DMS114 treated with DMSO at 0.1 percent for 48 hours (cell line): ENCODE measurements around the gene CES3.

Experiments
- DNase-seq: peaks from one replicate; lab custom pipeline; 2025; ENCODE audit not compliant: unreplicated experiment; lab: John Stamatoyannopoulos, UW

Gene CES3, protein sequence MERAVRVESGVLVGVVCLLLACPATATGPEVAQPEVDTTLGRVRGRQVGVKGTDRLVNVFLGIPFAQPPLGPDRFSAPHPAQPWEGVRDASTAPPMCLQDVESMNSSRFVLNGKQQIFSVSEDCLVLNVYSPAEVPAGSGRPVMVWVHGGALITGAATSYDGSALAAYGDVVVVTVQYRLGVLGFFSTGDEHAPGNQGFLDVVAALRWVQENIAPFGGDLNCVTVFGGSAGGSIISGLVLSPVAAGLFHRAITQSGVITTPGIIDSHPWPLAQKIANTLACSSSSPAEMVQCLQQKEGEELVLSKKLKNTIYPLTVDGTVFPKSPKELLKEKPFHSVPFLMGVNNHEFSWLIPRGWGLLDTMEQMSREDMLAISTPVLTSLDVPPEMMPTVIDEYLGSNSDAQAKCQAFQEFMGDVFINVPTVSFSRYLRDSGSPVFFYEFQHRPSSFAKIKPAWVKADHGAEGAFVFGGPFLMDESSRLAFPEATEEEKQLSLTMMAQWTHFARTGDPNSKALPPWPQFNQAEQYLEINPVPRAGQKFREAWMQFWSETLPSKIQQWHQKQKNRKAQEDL

GRCh38 chr16:66961065-66961744 lies at the start of gene CES3:
Gene CES3 (plus strand): TSS chr16:66961266. CDS start chr16:66961308, 42 bp downstream.
- DNase-seq: peak; percentile 50

GRCh38 chr16:66911801-66912200 lies 49.3 kb upstream of the CES3 start:
- DNase-seq: no peak

DNA sequence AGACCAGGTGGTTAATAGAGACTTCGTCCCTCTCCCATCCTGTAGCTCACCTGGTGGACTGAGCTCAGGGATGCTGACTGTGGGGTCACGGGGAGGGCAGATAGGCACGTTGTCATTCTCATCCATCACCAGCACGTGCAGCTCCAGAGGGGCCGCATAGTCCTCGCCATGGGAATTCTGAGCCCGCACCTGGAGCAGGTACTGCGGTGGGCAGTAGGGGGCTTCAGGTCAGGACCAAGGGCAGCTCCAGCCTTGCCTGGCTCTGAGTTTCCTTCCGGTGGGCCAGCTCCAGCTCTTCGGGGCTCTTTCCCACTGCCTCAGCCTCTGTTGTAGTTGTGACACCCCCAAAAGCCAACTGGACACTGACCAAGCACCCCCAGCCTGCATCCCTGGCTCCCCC lies 48.0 kb upstream of the CES3 start:
- DNase-seq: no peak

GRCh38 chr16:66913711-66914110 lies 47.4 kb upstream of the CES3 start:
- no peak for DNase-seq

DNA sequence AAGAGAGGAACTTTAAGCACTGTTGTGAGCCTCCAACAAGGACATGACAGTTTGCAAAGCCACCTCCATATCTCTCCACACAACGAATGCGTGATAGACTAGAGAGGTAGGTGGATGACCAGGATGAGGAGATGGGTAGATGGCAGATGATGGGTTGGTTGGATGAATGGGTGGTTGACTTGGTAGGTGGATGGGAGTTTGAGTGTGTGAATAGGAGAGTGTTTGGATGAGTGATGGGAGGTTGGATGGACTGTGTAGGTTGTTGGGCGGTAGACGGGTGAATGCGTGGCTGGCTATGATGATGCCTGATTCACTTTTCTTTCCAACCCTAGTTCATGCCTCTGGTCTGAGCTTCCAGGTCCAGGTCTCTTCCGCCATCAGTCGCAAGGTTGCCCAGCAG lies 46.5 kb upstream of the CES3 start:
- DNase-seq: no peak

GRCh38 chr16:66915041-66915440 lies 46.0 kb upstream of the CES3 start:
- DNase-seq: no peak

DNA sequence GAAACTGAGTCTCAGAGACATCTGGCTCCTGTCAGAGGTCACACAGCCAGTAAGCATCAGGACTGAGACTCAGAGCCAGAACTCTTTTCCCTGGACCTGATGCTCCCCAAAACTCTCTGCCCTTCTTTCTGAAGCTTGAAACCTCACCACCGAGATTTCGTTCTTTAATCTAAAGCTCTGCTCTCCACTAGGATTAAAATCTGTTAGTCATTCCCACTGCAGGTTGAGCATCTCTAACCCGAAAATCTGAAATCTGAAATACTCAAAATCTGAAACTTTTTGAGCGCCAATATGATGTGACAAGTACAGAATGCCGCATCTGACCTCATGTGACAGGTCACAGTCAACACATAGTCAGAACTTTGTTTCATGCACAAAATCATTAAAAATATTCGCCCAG lies 44.5 kb upstream of the CES3 start:
- no peak for DNase-seq

DNA sequence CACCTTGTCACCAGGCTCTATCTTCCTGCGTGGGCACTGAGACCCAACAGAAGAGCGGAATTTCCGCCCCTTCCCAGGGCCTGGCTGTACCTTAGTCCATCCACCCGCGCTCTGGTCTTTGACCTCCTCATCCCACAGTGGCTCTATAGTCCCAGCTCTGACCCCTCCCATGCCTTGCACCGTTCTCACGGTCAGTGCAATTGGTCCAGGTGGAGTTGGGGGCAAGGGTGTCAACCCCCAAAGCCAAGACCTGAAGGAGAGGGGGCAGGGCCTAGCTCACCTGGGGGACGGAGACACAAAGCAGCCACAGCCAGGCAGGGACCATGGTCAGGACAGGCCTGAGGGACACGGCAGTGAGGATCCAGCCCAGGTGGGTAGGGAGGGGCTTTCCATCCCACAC lies 43.3 kb upstream of the CES3 start:
- no peak for DNase-seq

- DNase-seq: no peak
Observed at GRCh38 chr16:66918355-66918754, 42.7 kb upstream of the CES3 start.

- no peak for DNase-seq
Observed at GRCh38 chr16:66918803-66919568, 42.1 kb upstream of the CES3 start, which contains the start of gene CDH16. Gene CDH16 (minus strand): TSS chr16:66918885. CDS start chr16:66918065, 820 bp downstream.

- DNase-seq: no peak
Observed at GRCh38 chr16:66919569-66920298, 41.3 kb upstream of the CES3 start.

GRCh38 chr16:66920299-66920590 lies 40.8 kb upstream of the CES3 start:
- DNase-seq: no peak

GRCh38 chr16:66920924-66921680 lies 40.0 kb upstream of the CES3 start:
- DNase-seq: no peak

DNA sequence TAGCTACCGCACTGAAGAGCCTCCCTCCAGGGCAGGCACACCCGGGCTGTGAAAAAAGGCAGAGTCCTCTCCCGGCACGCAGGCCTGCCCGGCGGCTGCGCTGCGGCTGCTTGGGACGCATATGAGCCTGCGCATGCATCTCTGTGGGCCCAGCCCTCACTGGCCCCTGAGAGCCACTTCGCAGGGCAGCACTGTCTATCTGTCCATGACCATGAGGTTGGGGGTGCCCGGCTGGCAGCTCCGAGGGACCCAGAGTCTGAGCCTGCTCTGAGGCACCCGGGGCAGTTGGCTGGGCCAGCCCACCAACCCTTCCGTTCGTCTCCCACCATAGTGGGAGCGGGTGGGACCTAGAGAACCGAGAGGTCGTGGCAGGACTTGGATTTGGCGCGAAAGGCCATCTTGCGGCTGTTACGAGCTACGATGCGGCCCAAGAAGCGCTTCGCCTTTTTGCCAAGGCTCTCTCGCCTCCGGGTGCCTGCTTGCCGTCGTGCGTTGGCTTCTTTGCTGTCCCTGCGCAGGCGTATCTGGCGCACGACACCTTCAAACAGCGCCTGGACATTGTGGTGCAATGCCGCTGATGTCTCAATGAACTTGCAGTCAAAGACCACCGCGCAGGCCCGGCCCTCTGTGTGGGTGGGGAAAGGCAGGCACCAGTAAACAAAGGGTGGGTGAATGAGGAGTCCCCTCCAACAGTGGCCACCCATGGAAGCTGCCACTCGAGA lies 39.2 kb upstream of the CES3 start:
- no peak for DNase-seq

GRCh38 chr16:66923247-66923731 lies 37.8 kb upstream of the CES3 start:
- DNase-seq: no peak

DNA sequence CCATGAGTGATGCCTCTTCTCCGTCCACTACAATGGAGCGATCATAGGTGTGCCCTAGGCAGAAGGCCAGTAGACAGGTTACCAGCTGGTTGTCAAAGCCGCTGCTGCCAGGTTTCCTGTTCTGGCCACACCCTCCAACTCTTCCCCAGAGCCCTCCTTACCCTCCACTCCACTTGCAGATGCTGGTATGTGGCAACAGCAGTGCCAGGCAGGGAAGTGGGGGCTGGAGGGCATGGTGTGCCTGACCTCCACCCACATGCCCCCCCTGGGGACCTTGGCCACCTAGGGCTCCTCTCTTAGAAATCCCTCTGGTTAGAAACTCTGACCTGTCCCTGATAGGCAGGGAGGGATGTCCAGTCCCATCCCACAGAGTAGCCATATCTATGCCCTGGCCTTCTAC lies 37.2 kb upstream of the CES3 start:
- no peak for DNase-seq

- DNase-seq: no peak
Observed at GRCh38 chr16:66924527-66925321, 36.3 kb upstream of the CES3 start.

DNA sequence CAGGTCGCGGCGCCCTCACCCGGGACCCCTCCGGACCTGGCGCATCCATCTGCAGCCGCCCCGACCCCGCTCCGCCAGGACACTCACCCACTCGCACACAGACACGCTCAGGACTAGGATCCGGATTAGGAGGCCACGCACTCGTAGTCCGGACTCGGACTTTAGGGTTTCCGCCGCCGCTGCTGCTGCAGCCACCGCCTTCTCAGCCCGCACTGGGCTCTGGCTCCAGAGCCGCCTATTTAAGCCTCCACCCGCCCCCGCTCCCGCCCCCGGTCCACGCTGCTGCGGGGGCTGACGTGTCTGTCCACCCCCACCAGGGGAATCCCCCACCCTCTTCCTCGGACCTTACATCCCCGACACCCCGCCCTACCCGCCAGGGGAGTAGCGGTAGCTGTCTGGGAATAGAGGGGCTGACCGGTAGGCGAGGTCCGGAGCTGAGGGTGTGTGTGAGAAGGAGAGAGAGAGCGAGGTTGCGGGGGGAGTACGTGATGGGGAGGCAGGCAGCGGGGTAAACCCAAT lies 35.7 kb upstream of the CES3 start, which contains the start of gene RRAD:
RRAD (minus strand) TSS at position 214 of the 519 bp plus-strand sequence. CDS start 356 bp downstream, outside the sequence.
- DNase-seq: no peak
